Activated CD8-positive, alpha-beta memory T cell treated with anti-CD3 and anti-CD28 coated beads for 1 hour (primary cell): Measurements from ENCODE around the gene TBL1X.
A peak's percentile ranks its signal among the peaks of the same experiment; 100 is the strongest.

Experiments used
- DNase-seq, 2 donors: peaks; one replicate each; pipeline ENCODE4 v3.0.0-alpha.2; 2020; ENCODE audit warnings: low read depth in 1 of 2; ENCODE audit errors: extremely low read depth in 1 of 2

The TBL1X gene

GRCh38 chrX:9693307-9694001 lies 228.6 kb downstream of the TBL1X start:
- DNase-seq = no peak

- no peak for DNase-seq
Measured at GRCh38 chrX:9698576-9698975, 233.7 kb downstream of the TBL1X start.

- DNase-seq = no peak
Measured at GRCh38 chrX:9700555-9700954, 235.7 kb downstream of the TBL1X start.

- no peak for DNase-seq
Measured at GRCh38 chrX:9701790-9702189, 236.9 kb downstream of the TBL1X start.

GRCh38 chrX:9703406-9703805 lies 238.5 kb downstream of the TBL1X start:
- no peak for DNase-seq

- DNase-seq = no peak
Measured at GRCh38 chrX:9704876-9705465, 240.1 kb downstream of the TBL1X start.

- no peak for DNase-seq
Measured at GRCh38 chrX:9706421-9706820, 241.6 kb downstream of the TBL1X start.

GRCh38 chrX:9707306-9708033 lies 242.6 kb downstream of the TBL1X start:
- DNase-seq = no peak

GRCh38 chrX:9708086-9708485 lies 243.2 kb downstream of the TBL1X start:
- no peak for DNase-seq

GRCh38 chrX:9708923-9709553 lies 244.2 kb downstream of the TBL1X start:
- DNase-seq = peak; percentile 52 to 60

- DNase-seq = no peak
Measured at GRCh38 chrX:9710332-9710731, 245.5 kb downstream of the TBL1X start.

- DNase-seq = no peak
Measured at GRCh38 chrX:9717376-9717775, 252.5 kb downstream of the TBL1X start.

- no peak for DNase-seq
Measured at GRCh38 chrX:9724711-9725110, 259.9 kb downstream of the TBL1X start.

GRCh38 chrX:9728261-9728660 lies 263.4 kb downstream of the TBL1X start:
- no peak for DNase-seq

- no peak for DNase-seq
Measured at GRCh38 chrX:9729171-9729885, 264.5 kb downstream of the TBL1X start.

GRCh38 chrX:9730078-9730477 lies 265.2 kb downstream of the TBL1X start:
- DNase-seq = no peak

- DNase-seq = no peak
Measured at GRCh38 chrX:9730752-9731151, 265.9 kb downstream of the TBL1X start.

GRCh38 chrX:9737363-9737762 lies 272.5 kb downstream of the TBL1X start:
- no peak for DNase-seq

GRCh38 chrX:9738151-9738550 lies 273.3 kb downstream of the TBL1X start:
- DNase-seq = no peak

GRCh38 chrX:9739130-9739529 lies 274.3 kb downstream of the TBL1X start:
- DNase-seq = no peak
